ENCODE measurements around the gene C11orf42. TPM values are rescaled to one million over a fixed set of nuclear protein-coding genes. Genes with fewer than 3 reads are reported as not detected.

C11orf42 gene
- total RNA-seq, 2 donors from 2014 or later = not detected

GRCh38 chr11:6209801-6210200 lies 4.4 kb downstream of the C11orf42 start:
- Histone ChIP-seq H3K27me3 (no peaks in the 10 kb centered on the region), H3K36me3 (peaks cover 8% of the 10 kb centered on the region), H3K9me3 (no peaks in the 10 kb centered on the region), H3K4me1 (no peaks in the 10 kb centered on the region), H3K9ac (ENCODE audit: low read depth in 2 of 2, low read length in 2 of 2) (no peak overlapping the region), H3K27ac (no peak overlapping the region), H3K4me3 (no peak overlapping the region)
- intact Hi-C loops (cut with DNase I) = no loop called here
- no peak for TF ChIP-seq CTCF (IDR thresholded peaks at IDR 0.05)
- no peak for DNase-seq

- no peak for DNase-seq
- no peak overlapping the region for H3K4me3 ChIP-seq
- TF ChIP-seq CTCF (IDR thresholded peaks at IDR 0.05) = no peak
- peaks cover 11% of the 10 kb centered on the region for H3K36me3 ChIP-seq
- intact Hi-C loops (cut with DNase I) = no loop called here
- H3K4me1 ChIP-seq = no peaks in the 10 kb centered on the region
- no peaks in the 10 kb centered on the region for H3K27me3 ChIP-seq
- no peak overlapping the region for H3K27ac ChIP-seq
- H3K9ac ChIP-seq (ENCODE audit: low read depth in 2 of 2, low read length in 2 of 2) = no peak overlapping the region
- H3K9me3 ChIP-seq = no peaks in the 10 kb centered on the region
Observed at GRCh38 chr11:6210274-6210955, 5.1 kb downstream of the C11orf42 start.

GRCh38 chr11:6214530-6214929 lies 9.2 kb downstream of the C11orf42 start:
- intact Hi-C loops (cut with DNase I) = no loop called here
- Histone ChIP-seq H3K9me3 (no peaks in the 10 kb centered on the region), H3K27me3 (no peaks in the 10 kb centered on the region), H3K36me3 (peaks cover 27% of the 10 kb centered on the region), H3K9ac (ENCODE audit: low read depth in 2 of 2, low read length in 2 of 2) (no peak overlapping the region), H3K27ac (no peak overlapping the region), H3K4me3 (no peak overlapping the region), H3K4me1 (no peaks in the 10 kb centered on the region)
- no peak for TF ChIP-seq CTCF (IDR thresholded peaks at IDR 0.05)
- DNase-seq = no peak

- intact Hi-C loops (cut with DNase I) = no loop called here
- peaks cover 20% of the 10 kb centered on the region for H3K36me3 ChIP-seq
- H3K27me3 ChIP-seq = no peaks in the 10 kb centered on the region
- no peak overlapping the region for H3K4me3 ChIP-seq
- H3K9me3 ChIP-seq = no peaks in the 10 kb centered on the region
- TF ChIP-seq CTCF (IDR thresholded peaks at IDR 0.05) = no peak
- H3K27ac ChIP-seq = no peak overlapping the region
- no peaks in the 10 kb centered on the region for H3K4me1 ChIP-seq
- H3K9ac ChIP-seq (ENCODE audit: low read depth in 2 of 2, low read length in 2 of 2) = no peak overlapping the region
- DNase-seq = no peak
Observed at GRCh38 chr11:6216501-6216900, 11.1 kb downstream of the C11orf42 start.

GRCh38 chr11:6217722-6218121 lies 12.4 kb downstream of the C11orf42 start:
- Histone ChIP-seq H3K9ac (ENCODE audit: low read depth in 2 of 2, low read length in 2 of 2) (no peak overlapping the region), H3K36me3 (peaks cover 30% of the 10 kb centered on the region), H3K27me3 (no peaks in the 10 kb centered on the region), H3K4me3 (no peak overlapping the region), H3K4me1 (no peaks in the 10 kb centered on the region), H3K27ac (no peak overlapping the region), H3K9me3 (no peaks in the 10 kb centered on the region)
- intact Hi-C loops (cut with DNase I) = no loop called here
- no peak for DNase-seq
- no peak for TF ChIP-seq CTCF (IDR thresholded peaks at IDR 0.05)
